ENCODE measurements around the gene DHX34.
"Not testable (repeated sequence)": the region's sequence is repeated elsewhere in the genome, so short reads cannot be mapped to it uniquely, and the experiment has no call there.

Gene DHX34, protein sequence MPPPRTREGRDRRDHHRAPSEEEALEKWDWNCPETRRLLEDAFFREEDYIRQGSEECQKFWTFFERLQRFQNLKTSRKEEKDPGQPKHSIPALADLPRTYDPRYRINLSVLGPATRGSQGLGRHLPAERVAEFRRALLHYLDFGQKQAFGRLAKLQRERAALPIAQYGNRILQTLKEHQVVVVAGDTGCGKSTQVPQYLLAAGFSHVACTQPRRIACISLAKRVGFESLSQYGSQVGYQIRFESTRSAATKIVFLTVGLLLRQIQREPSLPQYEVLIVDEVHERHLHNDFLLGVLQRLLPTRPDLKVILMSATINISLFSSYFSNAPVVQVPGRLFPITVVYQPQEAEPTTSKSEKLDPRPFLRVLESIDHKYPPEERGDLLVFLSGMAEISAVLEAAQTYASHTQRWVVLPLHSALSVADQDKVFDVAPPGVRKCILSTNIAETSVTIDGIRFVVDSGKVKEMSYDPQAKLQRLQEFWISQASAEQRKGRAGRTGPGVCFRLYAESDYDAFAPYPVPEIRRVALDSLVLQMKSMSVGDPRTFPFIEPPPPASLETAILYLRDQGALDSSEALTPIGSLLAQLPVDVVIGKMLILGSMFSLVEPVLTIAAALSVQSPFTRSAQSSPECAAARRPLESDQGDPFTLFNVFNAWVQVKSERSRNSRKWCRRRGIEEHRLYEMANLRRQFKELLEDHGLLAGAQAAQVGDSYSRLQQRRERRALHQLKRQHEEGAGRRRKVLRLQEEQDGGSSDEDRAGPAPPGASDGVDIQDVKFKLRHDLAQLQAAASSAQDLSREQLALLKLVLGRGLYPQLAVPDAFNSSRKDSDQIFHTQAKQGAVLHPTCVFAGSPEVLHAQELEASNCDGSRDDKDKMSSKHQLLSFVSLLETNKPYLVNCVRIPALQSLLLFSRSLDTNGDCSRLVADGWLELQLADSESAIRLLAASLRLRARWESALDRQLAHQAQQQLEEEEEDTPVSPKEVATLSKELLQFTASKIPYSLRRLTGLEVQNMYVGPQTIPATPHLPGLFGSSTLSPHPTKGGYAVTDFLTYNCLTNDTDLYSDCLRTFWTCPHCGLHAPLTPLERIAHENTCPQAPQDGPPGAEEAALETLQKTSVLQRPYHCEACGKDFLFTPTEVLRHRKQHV

DNA sequence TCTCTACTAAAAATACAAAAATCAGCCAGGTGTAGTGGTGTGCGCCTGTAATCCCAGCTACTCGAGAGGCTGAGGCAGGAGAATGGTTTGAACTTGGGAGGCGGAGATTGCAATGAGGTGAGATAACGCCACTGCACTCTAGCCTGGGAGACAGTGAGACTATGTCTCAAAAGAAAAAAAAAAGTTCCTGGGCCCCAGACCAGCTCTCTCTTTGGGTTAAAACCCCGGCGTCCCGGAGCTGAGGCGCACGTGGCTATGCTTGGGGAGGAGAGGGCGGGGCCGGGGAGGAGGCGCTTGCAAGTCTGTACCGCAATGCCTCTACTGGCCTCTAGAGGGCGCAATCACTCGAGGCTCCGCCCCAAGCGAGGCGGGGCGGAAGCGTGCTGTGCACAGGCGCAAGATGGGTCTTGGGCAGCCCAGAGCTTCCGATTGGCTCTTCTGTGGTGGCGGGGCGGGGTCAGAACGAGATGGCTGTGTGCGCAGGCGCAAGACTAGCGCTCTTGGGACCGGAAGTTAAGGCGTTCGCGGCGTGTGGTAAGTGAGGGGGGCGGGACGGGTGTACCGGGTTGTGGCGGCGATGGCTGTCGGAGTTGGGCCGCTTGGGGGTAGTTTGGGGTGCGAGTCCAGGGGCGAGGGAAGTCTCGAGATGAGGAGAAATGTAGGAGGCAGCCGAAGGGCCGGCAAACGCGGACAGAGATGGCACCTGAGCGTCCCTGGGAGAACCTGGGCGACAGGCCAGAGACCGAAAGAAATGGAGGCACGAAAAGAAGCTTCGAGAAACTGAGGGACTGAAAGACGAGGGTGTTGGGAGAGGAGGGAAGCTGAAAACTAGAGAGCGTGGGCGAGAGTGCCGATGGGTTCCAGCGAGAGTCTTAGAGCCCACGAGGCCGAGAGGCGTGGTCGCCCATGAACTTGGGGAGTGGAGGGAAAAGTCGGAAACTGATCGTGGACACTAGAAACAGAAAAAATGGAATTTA lies at the start of gene DHX34:
Gene DHX34, plus strand, starts transcription at position 497 of the 977 bp plus-strand sequence. CDS start 3,716 bp downstream, outside the sequence.
- no peaks in the 10 kb centered on the region for H3K9me3 ChIP-seq (ENCODE audit: insufficient read depth, low read depth, low read length)
- peak within 1 kb of the TSS; percentile 66 for H3K27ac ChIP-seq (ENCODE audit: low read length)
- peak within 1 kb of the TSS; percentile 94 for H3K9ac ChIP-seq (ENCODE audit: low read depth, low read length)
- peaks cover 4% of the 10 kb centered on the region; the same call in 1 of the 2 replicates for H3K4me1 ChIP-seq (ENCODE audit: insufficient read depth, low read length)
- peaks cover 23% of the 10 kb centered on the region for H3K36me3 ChIP-seq (ENCODE audit: insufficient read depth, low read depth, low read length)
- peaks cover 7% of the 10 kb centered on the region; the same call in 1 of the 2 replicates for H3K27me3 ChIP-seq (ENCODE audit: insufficient read depth, low read length)
- H3K4me3 ChIP-seq (ENCODE audit: low read length), result peak within 1 kb of the TSS; percentile 93

DNA sequence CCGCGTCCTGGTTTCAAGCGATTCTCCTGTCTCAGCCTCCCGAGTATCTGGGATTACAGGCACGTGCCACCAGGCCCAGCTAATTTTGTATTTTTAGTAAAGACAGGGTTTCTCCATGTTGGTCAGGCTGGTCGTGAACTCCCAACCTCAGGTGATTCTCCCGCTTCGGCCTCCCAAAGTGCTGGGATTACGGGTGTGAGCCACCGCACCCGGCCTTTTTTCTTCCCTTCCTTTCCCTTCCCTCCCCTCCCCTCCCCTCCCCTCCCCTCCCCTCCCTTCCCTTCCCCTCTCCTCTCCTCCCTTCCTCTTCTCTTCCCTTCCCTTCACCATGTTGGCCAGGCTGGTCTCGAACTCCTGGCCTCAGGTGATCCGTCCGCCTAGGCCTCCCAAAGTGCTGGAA lies 48.2 kb upstream of the DHX34 start:
- H3K27ac ChIP-seq (ENCODE audit: low read length); H3K36me3 ChIP-seq (ENCODE audit: insufficient read depth, low read depth, low read length); H3K27me3 ChIP-seq (ENCODE audit: insufficient read depth, low read length); H3K4me3 ChIP-seq (ENCODE audit: low read length); H3K9me3 ChIP-seq (ENCODE audit: insufficient read depth, low read depth, low read length); H3K9ac ChIP-seq (ENCODE audit: low read depth, low read length); H3K4me1 ChIP-seq (ENCODE audit: insufficient read depth, low read length): not testable (repeated sequence)

DNA sequence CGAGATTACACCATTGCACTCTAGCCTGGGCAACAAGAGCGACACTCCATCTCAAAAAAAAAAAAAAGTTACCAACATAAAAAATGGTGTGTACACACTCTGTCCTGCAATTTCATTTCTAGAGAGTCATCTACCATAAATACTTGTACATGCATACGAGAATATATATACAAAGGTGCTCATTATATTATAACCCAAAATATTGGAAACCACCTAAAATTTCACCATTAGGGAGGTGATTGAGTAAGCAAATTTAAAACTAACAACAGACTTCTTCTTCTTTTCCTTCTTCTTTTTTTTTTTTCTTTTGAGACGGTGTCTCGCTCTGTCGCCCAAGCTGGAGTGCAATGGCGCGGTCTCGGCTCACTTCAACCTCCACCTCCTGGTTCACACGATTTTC lies 46.9 kb upstream of the DHX34 start:
- H3K9me3 ChIP-seq (ENCODE audit: insufficient read depth, low read depth, low read length), result no peaks in the 10 kb centered on the region
- H3K4me3 ChIP-seq (ENCODE audit: low read length), result no peak overlapping the region
- H3K4me1 ChIP-seq (ENCODE audit: insufficient read depth, low read length), result peaks cover 3% of the 10 kb centered on the region; the same call in 1 of the 2 replicates
- no peak overlapping the region for H3K9ac ChIP-seq (ENCODE audit: low read depth, low read length)
- H3K36me3 ChIP-seq (ENCODE audit: insufficient read depth, low read depth, low read length), result no peaks in the 10 kb centered on the region
- no peaks in the 10 kb centered on the region for H3K27me3 ChIP-seq (ENCODE audit: insufficient read depth, low read length)
- H3K27ac ChIP-seq (ENCODE audit: low read length), result no peak overlapping the region

GRCh38 chr19:47303966-47304365 lies 45.1 kb upstream of the DHX34 start:
- Histone ChIP-seq H3K9me3 (ENCODE audit: insufficient read depth, low read depth, low read length) (no peaks in the 10 kb centered on the region), H3K27me3 (ENCODE audit: insufficient read depth, low read length) (no peaks in the 10 kb centered on the region), H3K27ac (ENCODE audit: low read length) (no peak overlapping the region), H3K36me3 (ENCODE audit: insufficient read depth, low read depth, low read length) (no peaks in the 10 kb centered on the region), H3K9ac (ENCODE audit: low read depth, low read length) (no peak overlapping the region), H3K4me1 (ENCODE audit: insufficient read depth, low read length) (peaks cover 3% of the 10 kb centered on the region; the same call in 1 of the 2 replicates), H3K4me3 (ENCODE audit: low read length) (no peak overlapping the region)

DNA sequence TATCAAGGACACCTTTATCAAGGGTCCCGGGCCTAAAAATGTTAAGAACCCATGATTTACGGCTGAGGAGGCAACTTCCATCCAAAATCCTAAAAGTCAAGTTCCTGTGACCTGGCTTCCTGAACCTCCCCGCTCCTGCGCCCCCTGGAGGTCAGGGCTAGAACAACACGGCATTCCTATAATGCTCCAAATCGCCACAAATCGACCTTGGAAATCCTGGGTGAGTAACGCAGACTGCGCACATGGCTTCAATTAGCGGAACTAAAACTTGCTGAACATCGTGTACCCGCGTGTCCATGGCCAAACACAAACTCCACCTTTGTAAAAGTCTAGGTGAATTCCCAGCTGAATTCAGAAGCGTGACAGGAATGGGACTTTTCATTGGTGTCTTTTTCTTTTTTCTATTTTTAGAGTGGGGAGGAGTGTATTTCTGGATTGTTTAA lies 43.8 kb upstream of the DHX34 start:
- H3K27ac ChIP-seq (ENCODE audit: low read length), result no peak overlapping the region
- no peaks in the 10 kb centered on the region for H3K4me1 ChIP-seq (ENCODE audit: insufficient read depth, low read length)
- no peak overlapping the region for H3K4me3 ChIP-seq (ENCODE audit: low read length)

DNA sequence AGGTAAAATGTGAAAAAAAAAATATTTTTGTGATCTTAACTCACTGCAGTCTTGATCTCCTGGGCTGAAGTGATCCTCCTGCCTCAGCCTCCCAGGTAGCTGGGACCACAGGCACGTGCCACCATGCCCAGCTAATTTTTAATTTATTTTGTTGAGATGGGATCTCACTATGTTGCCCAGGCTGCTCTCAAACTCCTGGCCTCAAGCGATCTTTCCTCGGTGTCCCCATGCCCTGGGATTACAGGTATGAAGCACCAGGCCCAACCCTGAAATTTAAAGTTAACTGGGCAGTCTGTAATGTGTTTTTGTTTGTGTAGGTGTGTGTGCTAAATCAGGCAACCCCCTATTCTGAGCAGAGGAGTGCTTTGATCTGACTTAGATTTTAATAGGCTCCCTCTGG lies 42.8 kb upstream of the DHX34 start:
- no peaks in the 10 kb centered on the region for H3K36me3 ChIP-seq (ENCODE audit: insufficient read depth, low read depth, low read length)
- H3K4me3 ChIP-seq (ENCODE audit: low read length), result no peak overlapping the region
- no peaks in the 10 kb centered on the region; the same call in 1 of the 2 replicates for H3K27me3 ChIP-seq (ENCODE audit: insufficient read depth, low read length)
- no peaks in the 10 kb centered on the region for H3K4me1 ChIP-seq (ENCODE audit: insufficient read depth, low read length)
- H3K9me3 ChIP-seq (ENCODE audit: insufficient read depth, low read depth, low read length), result no peaks in the 10 kb centered on the region
- H3K27ac ChIP-seq (ENCODE audit: low read length), result no peak overlapping the region
- no peak overlapping the region for H3K9ac ChIP-seq (ENCODE audit: low read depth, low read length)

More for the DNA sequence above, 43.8 kb upstream of the DHX34 start:
- Histone ChIP-seq H3K27me3 (ENCODE audit: insufficient read depth, low read length) (no peaks in the 10 kb centered on the region; the same call in 1 of the 2 replicates), H3K9ac (ENCODE audit: low read depth, low read length) (no peak overlapping the region), H3K9me3 (ENCODE audit: insufficient read depth, low read depth, low read length) (no peaks in the 10 kb centered on the region), H3K36me3 (ENCODE audit: insufficient read depth, low read depth, low read length) (no peaks in the 10 kb centered on the region)

GRCh38 chr19:47309038-47309437 lies 40.1 kb upstream of the DHX34 start:
- H3K9me3 ChIP-seq (ENCODE audit: insufficient read depth, low read depth, low read length), result no peaks in the 10 kb centered on the region
- H3K9ac ChIP-seq (ENCODE audit: low read depth, low read length), result no peak overlapping the region

DNA sequence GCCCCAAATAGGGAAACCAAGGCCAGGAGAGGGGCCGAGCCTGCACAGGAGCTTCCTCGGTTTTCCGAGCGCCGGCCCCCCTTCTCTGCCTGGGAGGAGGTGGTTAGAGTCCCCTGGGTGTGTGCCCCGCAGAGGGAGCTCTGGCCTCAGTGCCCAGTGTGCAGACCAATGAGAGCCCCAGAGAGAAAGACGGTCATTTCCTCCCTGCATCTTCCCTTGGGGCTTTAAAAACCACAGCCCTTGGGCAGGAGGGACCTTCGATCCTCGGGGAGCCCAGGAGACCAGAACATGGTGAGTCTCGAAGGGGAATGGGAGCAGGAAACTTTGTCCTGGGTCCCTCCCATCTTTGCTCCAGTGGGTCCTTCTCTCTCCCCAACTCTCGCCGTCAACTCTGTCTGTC lies 39.5 kb upstream of the DHX34 start, which contains the start of gene C5AR1:
Gene C5AR1, plus strand, starts transcription at position 254 of the 400 bp plus-strand sequence. Its CDS starts 35 bp downstream, at position 289.
- Histone ChIP-seq H3K27me3 (ENCODE audit: insufficient read depth, low read length) (no peaks in the 10 kb centered on the region; the same call in 1 of the 2 replicates), H3K4me3 (ENCODE audit: low read length) (no peak within 1 kb of the TSS), H3K27ac (ENCODE audit: low read length) (no peak within 1 kb of the TSS), H3K9me3 (ENCODE audit: insufficient read depth, low read depth, low read length) (no peaks in the 10 kb centered on the region), H3K9ac (ENCODE audit: low read depth, low read length) (no peak within 1 kb of the TSS), H3K4me1 (ENCODE audit: insufficient read depth, low read length) (no peaks in the 10 kb centered on the region), H3K36me3 (ENCODE audit: insufficient read depth, low read depth, low read length) (no peaks in the 10 kb centered on the region)

More at GRCh38 chr19:47309038-47309437, 40.1 kb upstream of the DHX34 start:
- Histone ChIP-seq H3K4me3 (ENCODE audit: low read length) (no peak overlapping the region), H3K4me1 (ENCODE audit: insufficient read depth, low read length) (no peaks in the 10 kb centered on the region), H3K27me3 (ENCODE audit: insufficient read depth, low read length) (no peaks in the 10 kb centered on the region; the same call in 1 of the 2 replicates), H3K27ac (ENCODE audit: low read length) (no peak overlapping the region), H3K36me3 (ENCODE audit: insufficient read depth, low read depth, low read length) (no peaks in the 10 kb centered on the region)

DNA sequence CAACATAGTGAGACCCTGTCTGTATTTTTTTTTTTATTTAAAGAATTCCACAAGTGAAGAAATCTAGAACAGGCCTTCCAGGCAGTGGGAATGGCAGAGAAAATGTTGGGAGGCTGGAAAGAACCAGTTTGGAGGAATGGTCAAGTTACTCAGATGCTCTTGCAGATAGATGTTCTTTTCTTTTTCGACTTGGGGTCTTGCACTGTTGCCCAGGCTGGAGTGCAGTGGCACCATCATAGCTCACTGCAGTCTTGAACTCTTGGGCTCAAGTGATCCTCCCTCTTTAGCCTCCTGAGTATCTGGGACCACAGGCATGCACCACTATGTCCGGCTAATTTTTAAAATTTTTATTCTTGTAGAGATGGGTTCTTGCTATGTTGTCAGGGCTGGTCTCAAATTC lies 38.8 kb upstream of the DHX34 start:
- H3K4me3 ChIP-seq (ENCODE audit: low read length), result no peak overlapping the region
- no peaks in the 10 kb centered on the region for H3K36me3 ChIP-seq (ENCODE audit: insufficient read depth, low read depth, low read length)
- H3K9ac ChIP-seq (ENCODE audit: low read depth, low read length), result no peak overlapping the region
- H3K27ac ChIP-seq (ENCODE audit: low read length), result no peak overlapping the region
- H3K4me1 ChIP-seq (ENCODE audit: insufficient read depth, low read length), result no peaks in the 10 kb centered on the region
- no peaks in the 10 kb centered on the region for H3K9me3 ChIP-seq (ENCODE audit: insufficient read depth, low read depth, low read length)
- no peaks in the 10 kb centered on the region; the same call in 1 of the 2 replicates for H3K27me3 ChIP-seq (ENCODE audit: insufficient read depth, low read length)

DNA sequence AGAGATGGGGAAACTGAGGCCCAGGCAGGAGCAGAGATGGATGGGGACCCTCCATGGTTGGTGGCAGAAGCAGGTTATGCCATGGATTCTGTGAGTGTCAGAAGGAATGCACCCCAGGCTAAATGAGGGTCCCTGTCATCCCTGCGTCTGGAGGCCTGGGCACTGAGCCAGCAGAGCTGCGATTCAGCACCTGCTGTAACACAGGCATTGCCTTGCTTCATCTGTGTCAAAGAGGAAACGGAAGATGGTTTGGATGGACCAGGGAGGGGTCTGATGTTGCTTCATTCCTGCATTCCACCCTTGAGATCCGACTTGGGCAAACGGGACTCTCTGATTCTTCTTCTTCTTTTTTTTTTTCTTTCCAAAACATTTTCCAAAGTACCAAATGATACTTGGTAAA lies 38.3 kb upstream of the DHX34 start:
- no peaks in the 10 kb centered on the region for H3K9me3 ChIP-seq (ENCODE audit: insufficient read depth, low read depth, low read length)
- H3K27ac ChIP-seq (ENCODE audit: low read length), result no peak overlapping the region
- no peak overlapping the region for H3K4me3 ChIP-seq (ENCODE audit: low read length)

More for the DNA sequence above, 38.3 kb upstream of the DHX34 start:
- no peaks in the 10 kb centered on the region; the same call in 1 of the 2 replicates for H3K27me3 ChIP-seq (ENCODE audit: insufficient read depth, low read length)
- no peaks in the 10 kb centered on the region for H3K4me1 ChIP-seq (ENCODE audit: insufficient read depth, low read length)
- H3K9ac ChIP-seq (ENCODE audit: low read depth, low read length), result no peak overlapping the region
- no peaks in the 10 kb centered on the region for H3K36me3 ChIP-seq (ENCODE audit: insufficient read depth, low read depth, low read length)

Data from iPS-20b (cell line).